HG03354 (cell line): Measurements from ENCODE around the gene RHOT2.

Source experiments
- ATAC-seq: cut with Tn5 transposase; IDR thresholded peaks from one replicate; pipeline ENCODE4 v1.9.1; 2021; ENCODE audit warnings: mild to moderate bottlenecking; ENCODE audit not compliant: unreplicated experiment, poor library complexity, severe bottlenecking

Gene RHOT2

GRCh38 chr16:720990-721764 lies 53.2 kb downstream of the RHOT2 start, which contains the start of gene ANTKMT:
Gene ANTKMT (plus strand): TSS chr16:721146. CDS start chr16:721275, 129 bp downstream.
- ATAC-seq: peak; percentile 73

- ATAC-seq: no peak
These were observed 54.0 kb downstream of the RHOT2 start for GRCh38 chr16:721765-722540.

GRCh38 chr16:722835-723633 lies 55.1 kb downstream of the RHOT2 start:
- no peak for ATAC-seq

- ATAC-seq: no peak
These were observed 55.8 kb downstream of the RHOT2 start for GRCh38 chr16:723695-724094.
